Muscle of arm (tissue), 12 donors: ENCODE data around the gene SLC25A25. TPM values are rescaled to one million over a fixed set of nuclear protein-coding genes. Genes with fewer than 3 reads are reported as not detected.
A peak's percentile ranks its signal among the peaks of the same experiment; 100 is the strongest.

Experiments used
- DNase-seq: peaks from one replicate; pipeline ENCODE4 v3.0.0-alpha.2; 2013
- polyA plus RNA-seq, 12 donors: library from polyadenylated mRNA; unstranded; fragments of 120-200 nt; gene quantifications; one replicate each; pipeline ENCODE4 v1.2.1, GENCODE V29; 2013; ENCODE audit not compliant: insufficient read length in 12 of 12

Gene SLC25A25
- polyA plus RNA-seq, 12 donors: 10.8 to 15.3 (median 11.6) TPM; not detected in 1

- DNase-seq: no peak
Observed at GRCh38 chr9:128096616-128097536, 28.8 kb downstream of the SLC25A25 start.

GRCh38 chr9:128097543-128098296, 29.7 kb downstream of the SLC25A25 start:
- DNase-seq: no peak

GRCh38 chr9:128098297-128099230, 30.5 kb downstream of the SLC25A25 start:
- DNase-seq: peak; percentile 75

GRCh38 chr9:128099231-128099931, 31.3 kb downstream of the SLC25A25 start:
- no peak for DNase-seq

- no peak for DNase-seq
Observed at GRCh38 chr9:128099932-128100491, 32.0 kb downstream of the SLC25A25 start.

- DNase-seq: no peak
Observed at GRCh38 chr9:128100581-128100980, 32.5 kb downstream of the SLC25A25 start.

GRCh38 chr9:128101231-128101661, 33.2 kb downstream of the SLC25A25 start:
- DNase-seq: no peak

GRCh38 chr9:128101690-128102089, 33.7 kb downstream of the SLC25A25 start:
- no peak for DNase-seq

- no peak for DNase-seq
Observed at GRCh38 chr9:128102196-128102595, 34.2 kb downstream of the SLC25A25 start.

- no peak for DNase-seq
Observed at GRCh38 chr9:128102861-128103588, 35.0 kb downstream of the SLC25A25 start.

- no peak for DNase-seq
Observed at GRCh38 chr9:128103589-128103962, 35.5 kb downstream of the SLC25A25 start.

GRCh38 chr9:128104171-128104618, 36.2 kb downstream of the SLC25A25 start:
- DNase-seq: no peak

- no peak for DNase-seq
Observed at GRCh38 chr9:128105538-128106175, 37.6 kb downstream of the SLC25A25 start.

- DNase-seq: no peak
Observed at GRCh38 chr9:128106181-128106939, 38.3 kb downstream of the SLC25A25 start.

GRCh38 chr9:128106940-128107467, 39.0 kb downstream of the SLC25A25 start:
- no peak for DNase-seq

- DNase-seq: no peak
Observed at GRCh38 chr9:128107468-128108268, 39.6 kb downstream of the SLC25A25 start.
